OCI-LY7 (cell line): ENCODE measurements around the gene TMEM42. TPM values are rescaled to one million over a fixed set of nuclear protein-coding genes. Genes with fewer than 3 reads are reported as not detected.
A peak's percentile ranks its signal among the peaks of the same experiment; 100 is the strongest.

ENCODE experiments used
- BruUV-seq: library from RNA; stranded (reverse); fragments of 400-500 nt; replicated peaks from 2 replicates; lab custom pipeline; 2021; lab: Mats Ljungman, UMichigan
- CTCF ChIA-PET: fragments of 300-600 bp; sonication (Branson Sonifier 250); formaldehyde crosslinking; loops from one replicate; lab custom pipeline; 2022; ENCODE audit warnings: antibody characterized with exemption; ENCODE audit not compliant: unreplicated experiment; lab: Charles Lee
- POLR2A ChIA-PET: fragments of 300-600 bp; sonication (Branson Sonifier 250); formaldehyde crosslinking; loops from one replicate; lab custom pipeline; 2022; ENCODE audit warnings: antibody characterized with exemption; lab: Charles Lee
- DNase-seq: peaks from one replicate; pipeline ENCODE4 v3.0.0-alpha.2; 2015; ENCODE audit warnings: low spot score
- H2AFZ ChIP-seq: fragments of 200-600 bp; sonication (generic), shearing (Covaris generic); 2 replicates; pipeline ENCODE4 v1.6.1; 2014; ENCODE audit warnings: mild to moderate bottlenecking, antibody characterized with exemption, low read length, moderate library complexity
- H3K27ac ChIP-seq: fragments of 200-600 bp; sonication (generic); 2 replicates; pipeline ENCODE4 v1.5.1; 2014; ENCODE audit warnings: mixed run types, low read depth, mild to moderate bottlenecking, moderate library complexity, low read length, inconsistent platforms; ENCODE audit not compliant: poor library complexity, severe bottlenecking
- H3K36me3 ChIP-seq: fragments of 200-600 bp; sonication (generic); 2 replicates; pipeline ENCODE4 v1.6.1; 2014; ENCODE audit warnings: mild to moderate bottlenecking, antibody characterized with exemption, low read length, moderate library complexity, mixed read lengths; ENCODE audit not compliant: insufficient read depth
- H3K4me1 ChIP-seq: fragments of 200-600 bp; sonication (generic); 2 replicates; pipeline ENCODE4 v1.5.1; 2014; ENCODE audit warnings: mild to moderate bottlenecking, low read length; ENCODE audit not compliant: insufficient read depth, poor library complexity, severe bottlenecking
- H3K4me2 ChIP-seq: fragments of 200-600 bp; sonication (generic); 2 replicates; pipeline ENCODE4 v1.6.1; 2014; ENCODE audit warnings: mild to moderate bottlenecking, low read length
- H3K4me3 ChIP-seq: fragments of 200-600 bp; sonication (generic); 2 replicates; pipeline ENCODE4 v1.5.1; 2014; ENCODE audit warnings: mild to moderate bottlenecking, low read depth, low read length; ENCODE audit not compliant: poor library complexity, severe bottlenecking
- H3K79me2 ChIP-seq: fragments of 200-600 bp; sonication (generic); 2 replicates; pipeline ENCODE4 v1.6.1; 2016; ENCODE audit warnings: low read depth, mild to moderate bottlenecking, low read length, moderate library complexity, mixed read lengths; ENCODE audit not compliant: insufficient read depth
- H3K9me2 ChIP-seq: fragments of 200-600 bp; sonication (generic); 2 replicates; pipeline ENCODE4 v1.6.1; 2016; ENCODE audit warnings: mild to moderate bottlenecking, low read length, mixed read lengths; ENCODE audit not compliant: insufficient read depth
- H3K9me3 ChIP-seq: fragments of 200-600 bp; sonication (generic); 2 replicates; pipeline ENCODE4 v1.6.1; 2014; ENCODE audit warnings: mild to moderate bottlenecking, mixed run types, low read length, mixed read lengths
- H4K20me1 ChIP-seq: fragments of 200-600 bp; sonication (generic); 2 replicates; pipeline ENCODE4 v1.6.1; 2014; ENCODE audit warnings: mild to moderate bottlenecking, antibody characterized with exemption, low read length, moderate library complexity, mixed read lengths; ENCODE audit not compliant: insufficient read depth
- CTCF ChIP-seq: fragments of 200-600 bp; sonication (generic); conservative IDR thresholded peaks from 2 replicates; pipeline ENCODE4 v1.5.1; 2014; ENCODE audit warnings: mild to moderate bottlenecking, antibody characterized with exemption, low read length, moderate library complexity, mixed read lengths
- EZH2phosphoT487 ChIP-seq: fragments of 200-600 bp; sonication (generic); IDR thresholded peaks from 2 replicates; pipeline ENCODE4 v1.6.1; 2018; ENCODE audit warnings: low read depth, borderline replicate concordance, mild to moderate bottlenecking, mixed run types, antibody characterized with exemption, low read length, moderate library complexity, mixed read lengths
- intact Hi-C: fragments of 100-400 bp; cut with micrococcal nuclease; formaldehyde crosslinking; loops from one replicate; pipeline ENCODE4 v1.10.0; 2022; ENCODE audit not compliant: unreplicated experiment
- total RNA-seq, 2 experiments: library from RNA; depleted of rRNA in 1 of 2; stranded (reverse); fragments of >200 nt in 1 of 2; shearing (Covaris generic) in 1 of 2; gene quantifications; 2 replicates each; pipeline ENCODE4 v1.2.3, GENCODE V29; 2014 to 2022

The TMEM42 gene
- total RNA-seq, 2 experiments from 2014 or later: 19.3 to 21.2 TPM

DNA sequence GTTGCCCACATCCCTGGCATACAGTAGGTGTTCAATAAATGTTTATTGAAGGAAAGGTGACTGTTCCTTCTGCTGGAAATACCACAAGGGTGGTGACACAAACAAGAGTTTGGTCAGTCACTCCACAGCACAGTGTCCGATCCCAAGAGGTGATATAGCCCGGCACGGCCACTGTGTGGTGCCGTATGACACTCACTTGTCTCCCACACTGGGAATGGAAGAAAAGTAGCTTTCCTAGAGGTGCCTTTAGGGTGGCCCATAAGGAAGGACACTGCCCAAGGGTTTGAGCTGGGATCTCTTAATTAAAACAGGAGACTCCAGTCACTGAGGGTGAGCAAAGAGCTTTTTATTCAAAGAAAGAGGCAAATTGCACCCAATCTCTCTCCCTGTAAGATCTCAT, 53.2 kb downstream of the TMEM42 start:
- ChIA-PET CTCF (no interaction called here), POLR2A (interaction anchor here (0.5 kb wide), 1 partner anchor 135 kb away, joined by 4 read pairs; no protein-coding TSS in a partner anchor)
- no peaks in the 10 kb centered on the region for H3K4me1 ChIP-seq
- H2AFZ ChIP-seq: no peak overlapping the region
- no peaks in the 10 kb centered on the region for H3K9me3 ChIP-seq
- no peaks in the 10 kb centered on the region for H3K79me2 ChIP-seq
- no TSS peak for BruUV-seq
- H3K4me3 ChIP-seq: no peak overlapping the region
- no peaks in the 10 kb centered on the region for H4K20me1 ChIP-seq
- TF ChIP-seq EZH2phosphoT487: no peak
- TF ChIP-seq CTCF: peak; percentile 71
- H3K36me3 ChIP-seq: peaks cover 6% of the 10 kb centered on the region; the same call in 1 of the 2 replicates
- no peak overlapping the region for H3K27ac ChIP-seq
- no peaks in the 10 kb centered on the region for H3K9me2 ChIP-seq
- intact Hi-C loops: loop anchor here (1.0 to 5.0 kb wide), 2 partner anchors 382 to 593 kb away; no protein-coding TSS in a partner anchor
- H3K4me2 ChIP-seq: no peak overlapping the region
- DNase-seq: peak; percentile 17

Other genes starting within 250 kb of the TMEM42 start
- gene ZNF197, start 236.9 kb upstream of the TMEM42 start, total RNA-seq (2014; rRNA removed; shearing (Covaris generic)): 2.8 and 4.4 TPM in 2 replicates
- gene ZNF197, start 236.9 kb upstream of the TMEM42 start, total RNA-seq (2022): 4.8 and 6.4 TPM in 2 replicates
- 9.0 and 11.9 TPM in 2 replicates for gene ZNF35, start 213.2 kb upstream of the TMEM42 start, total RNA-seq (2014; rRNA removed; shearing (Covaris generic))
- gene ZNF35, start 213.2 kb upstream of the TMEM42 start, total RNA-seq (2022): 8.6 and 9.5 TPM in 2 replicates
- not detected in 2 replicates for gene ZNF502, start 149.3 kb upstream of the TMEM42 start, total RNA-seq (2014; rRNA removed; shearing (Covaris generic))
- gene ZNF502, start 149.3 kb upstream of the TMEM42 start, total RNA-seq (2022): not detected in 2 replicates
- 2.1 and 3.4 TPM in 2 replicates for gene ZNF501, start 132.3 kb upstream of the TMEM42 start, total RNA-seq (2014; rRNA removed; shearing (Covaris generic))
- 0.88 and 1.4 TPM in 2 replicates for gene ZNF501, start 132.3 kb upstream of the TMEM42 start, total RNA-seq (2022)
- gene KIAA1143, start 100.3 kb upstream of the TMEM42 start, total RNA-seq (2014; rRNA removed; shearing (Covaris generic)): 17.2 and 18.7 TPM in 2 replicates
- 39.1 and 46.7 TPM in 2 replicates for gene KIAA1143, start 100.3 kb upstream of the TMEM42 start, total RNA-seq (2022)
- 44.9 and 51.8 TPM in 2 replicates for gene KIF15, start 100.1 kb upstream of the TMEM42 start, total RNA-seq (2014; rRNA removed; shearing (Covaris generic))
- 37.0 and 41.1 TPM in 2 replicates for gene KIF15, start 100.1 kb upstream of the TMEM42 start, total RNA-seq (2022)
- gene TGM4, start 12.7 kb downstream of the TMEM42 start, total RNA-seq (2014; rRNA removed; shearing (Covaris generic)): not detected in 2 replicates
- gene TGM4, start 12.7 kb downstream of the TMEM42 start, total RNA-seq (2022): not detected in 2 replicates
- 50.8 and 53.1 TPM in 2 replicates for gene ZDHHC3, start 114.3 kb downstream of the TMEM42 start, total RNA-seq (2014; rRNA removed; shearing (Covaris generic))
- 53.6 and 63.6 TPM in 2 replicates for gene ZDHHC3, start 114.3 kb downstream of the TMEM42 start, total RNA-seq (2022)
- 60.3 and 71.5 TPM in 2 replicates for gene EXOSC7, start 114.3 kb downstream of the TMEM42 start, total RNA-seq (2014; rRNA removed; shearing (Covaris generic))
- gene EXOSC7, start 114.3 kb downstream of the TMEM42 start, total RNA-seq (2022): 50.5 and 65.3 TPM in 2 replicates
- 1.3 TPM in 1 of 2 replicates, not detected in the other for gene CLEC3B, start 164.4 kb downstream of the TMEM42 start, total RNA-seq (2014; rRNA removed; shearing (Covaris generic))
- gene CLEC3B, start 164.4 kb downstream of the TMEM42 start, total RNA-seq (2022): not detected in 2 replicates